HG03469 (cell line): ENCODE data around the gene SLAMF1.
"Not testable (repeated sequence)": the region's sequence is repeated elsewhere in the genome, so short reads cannot be mapped to it uniquely, and the experiment has no call there.

Experiments
- ATAC-seq: cut with Tn5 transposase; IDR thresholded peaks from one replicate; pipeline ENCODE4 v1.9.1; 2021; ENCODE audit warnings: mild to moderate bottlenecking, moderate library complexity, moderate number of reproducible peaks; ENCODE audit not compliant: unreplicated experiment

The SLAMF1 gene

GRCh38 chr1:160646711-160647328 is at the start of gene SLAMF1:
Gene SLAMF1 (minus strand): TSS chr1:160647044. CDS start chr1:160646945, 99 bp downstream.
- peak; percentile 49 for ATAC-seq

GRCh38 chr1:160692390-160692789 is 45.5 kb upstream of the SLAMF1 start:
- not testable (repeated sequence) for ATAC-seq

DNA sequence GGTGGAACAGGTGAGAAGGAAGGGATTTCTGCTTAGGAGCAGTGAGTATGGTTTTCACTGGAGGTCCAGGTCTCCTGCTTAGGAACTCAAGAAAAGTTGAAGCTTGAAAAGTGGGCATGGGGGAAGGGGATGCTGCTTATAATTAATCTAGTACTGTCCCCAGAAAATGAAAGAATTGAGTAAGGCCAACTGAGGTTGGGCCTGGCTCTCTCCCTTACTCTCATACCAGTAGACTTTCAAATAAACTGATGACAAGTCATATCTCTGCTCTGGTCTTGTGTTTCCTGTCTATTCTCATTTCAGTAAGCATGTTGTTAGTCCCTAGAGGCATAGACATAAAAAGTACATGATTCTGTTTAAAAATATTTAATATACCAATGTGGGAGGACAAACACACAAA is 38.4 kb upstream of the SLAMF1 start:
- no peak for ATAC-seq

GRCh38 chr1:160682983-160683865 is 36.4 kb upstream of the SLAMF1 start:
- no peak for ATAC-seq

DNA sequence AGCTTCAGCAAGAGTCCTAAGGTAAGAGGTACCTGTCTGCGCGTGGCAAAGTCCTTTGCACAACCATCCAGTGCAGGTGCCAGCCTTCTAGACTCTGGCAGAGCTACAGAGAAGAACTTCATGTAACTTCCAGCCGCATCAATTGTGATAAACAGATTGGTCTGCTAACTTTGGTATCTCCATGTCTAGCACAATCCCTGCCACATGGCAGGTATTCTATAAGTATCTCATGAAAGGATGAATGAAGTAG is 35.0 kb upstream of the SLAMF1 start:
- ATAC-seq = no peak

DNA sequence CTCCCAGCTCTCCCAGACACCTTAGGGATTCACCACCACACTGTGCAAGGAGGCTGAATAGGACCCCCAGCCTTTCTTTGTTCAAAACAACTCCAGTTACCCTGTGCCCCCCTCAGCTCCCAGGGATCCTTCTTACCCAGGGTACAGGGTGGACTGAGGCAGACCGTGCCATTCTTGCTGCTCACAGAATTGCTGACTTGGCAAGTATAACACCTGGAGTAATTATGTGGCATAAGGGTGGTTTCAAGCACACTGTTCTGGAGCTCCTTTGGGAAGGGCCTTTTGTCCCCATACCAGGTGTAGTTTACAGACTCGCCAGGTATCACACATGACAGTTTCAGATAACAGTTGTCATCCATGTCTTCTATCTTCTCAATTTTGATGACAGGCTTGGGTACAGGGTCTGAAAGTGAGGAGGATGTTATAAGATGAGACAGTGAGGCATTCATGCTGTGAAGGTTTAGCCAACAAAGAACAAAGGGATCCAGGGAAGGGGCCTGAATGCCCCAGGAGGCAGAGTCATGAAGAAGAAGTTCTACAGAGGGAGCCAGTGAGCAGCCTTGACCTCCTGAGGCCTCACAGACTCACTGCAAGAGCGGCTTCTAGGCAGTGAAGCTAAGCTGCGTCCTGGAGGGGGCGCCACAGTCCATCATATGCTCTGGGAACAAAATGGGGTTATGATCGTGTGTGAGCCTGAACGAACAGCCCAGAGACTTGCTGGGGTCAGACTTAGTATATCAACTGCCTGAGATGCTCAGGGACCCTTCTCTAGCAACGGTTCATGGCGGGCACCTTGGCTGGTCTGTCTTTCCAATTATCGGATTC is 34.4 kb upstream of the SLAMF1 start:
- no peak for ATAC-seq

- no peak for ATAC-seq
Observed at GRCh38 chr1:160680399-160680798, 33.6 kb upstream of the SLAMF1 start.

DNA sequence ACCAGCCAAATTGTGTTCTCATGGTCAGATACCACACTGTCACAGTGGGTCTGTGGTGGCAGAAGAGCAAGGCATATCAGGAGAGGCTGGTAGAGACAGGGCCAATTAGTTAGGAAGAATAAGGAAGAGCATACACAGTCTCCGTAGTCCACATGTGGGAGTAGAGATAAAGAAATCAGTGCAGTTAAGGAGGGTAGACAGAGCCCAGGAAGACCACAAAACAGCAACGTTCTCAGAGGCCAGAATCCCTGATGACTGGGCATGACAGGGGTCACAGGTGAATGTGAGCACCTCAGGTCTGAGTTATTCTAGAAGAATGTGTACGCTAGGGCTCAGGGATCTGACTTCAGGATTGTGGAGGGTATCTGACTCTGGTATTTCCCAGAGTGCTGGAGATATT is 33.0 kb upstream of the SLAMF1 start:
- no peak for ATAC-seq

- ATAC-seq = no peak
Observed at GRCh38 chr1:160676869-160677597, 30.2 kb upstream of the SLAMF1 start.

DNA sequence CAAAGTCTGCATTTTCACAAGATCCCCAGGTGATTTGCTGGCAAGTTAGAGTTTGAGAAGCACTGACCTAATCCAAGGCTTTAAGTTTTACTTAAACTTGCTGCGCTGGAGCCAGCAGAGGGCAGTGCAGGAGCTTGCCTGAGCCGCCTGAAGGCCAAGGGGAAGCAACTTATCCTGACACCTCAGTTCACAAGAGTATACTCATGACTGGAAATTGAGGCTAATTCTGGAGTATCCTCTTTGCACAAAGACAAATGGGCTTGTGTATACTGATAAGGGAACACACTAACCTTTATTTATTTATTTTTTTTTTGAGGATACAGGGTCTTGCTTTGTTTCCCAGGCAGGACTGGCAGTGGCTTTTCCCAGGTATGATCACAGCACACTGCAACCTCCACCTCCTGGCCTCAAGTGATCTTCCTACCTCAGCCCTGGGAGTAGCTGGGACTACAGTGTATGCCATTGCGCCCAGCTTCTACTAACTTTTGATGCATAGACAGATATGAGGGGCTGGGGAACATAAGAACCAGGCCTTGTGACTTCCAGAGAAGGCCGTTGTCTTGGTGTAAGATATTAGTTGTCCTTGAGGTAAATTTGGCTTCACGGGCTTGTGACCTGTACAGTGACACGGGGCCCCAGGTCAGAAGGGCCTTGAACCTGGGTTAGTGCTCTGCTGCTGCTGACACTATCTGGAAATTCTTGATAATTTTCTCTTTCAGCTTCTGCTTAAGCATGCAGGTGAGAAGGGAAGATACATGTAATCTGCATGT is 29.0 kb upstream of the SLAMF1 start:
- ATAC-seq = no peak

DNA sequence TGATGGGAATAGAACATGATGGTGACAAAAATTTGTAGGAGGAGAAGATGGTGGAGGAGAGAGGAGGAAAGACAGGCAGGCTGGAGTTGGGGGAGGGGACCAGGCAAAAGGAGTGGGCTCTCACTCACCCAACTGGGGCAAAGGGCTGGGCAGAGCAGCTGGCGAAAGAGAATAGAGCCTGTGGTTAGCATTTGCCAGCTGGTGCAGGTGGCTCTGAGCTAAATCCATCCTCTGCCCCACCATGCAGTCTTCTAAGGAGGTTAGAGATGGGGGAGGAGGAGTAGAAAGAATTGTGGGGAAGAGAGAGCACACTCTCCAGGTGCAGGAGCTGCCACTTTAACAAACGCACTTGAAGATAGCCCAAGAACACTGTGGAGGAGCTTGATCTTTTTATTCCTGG is 27.6 kb upstream of the SLAMF1 start:
- ATAC-seq = no peak

DNA sequence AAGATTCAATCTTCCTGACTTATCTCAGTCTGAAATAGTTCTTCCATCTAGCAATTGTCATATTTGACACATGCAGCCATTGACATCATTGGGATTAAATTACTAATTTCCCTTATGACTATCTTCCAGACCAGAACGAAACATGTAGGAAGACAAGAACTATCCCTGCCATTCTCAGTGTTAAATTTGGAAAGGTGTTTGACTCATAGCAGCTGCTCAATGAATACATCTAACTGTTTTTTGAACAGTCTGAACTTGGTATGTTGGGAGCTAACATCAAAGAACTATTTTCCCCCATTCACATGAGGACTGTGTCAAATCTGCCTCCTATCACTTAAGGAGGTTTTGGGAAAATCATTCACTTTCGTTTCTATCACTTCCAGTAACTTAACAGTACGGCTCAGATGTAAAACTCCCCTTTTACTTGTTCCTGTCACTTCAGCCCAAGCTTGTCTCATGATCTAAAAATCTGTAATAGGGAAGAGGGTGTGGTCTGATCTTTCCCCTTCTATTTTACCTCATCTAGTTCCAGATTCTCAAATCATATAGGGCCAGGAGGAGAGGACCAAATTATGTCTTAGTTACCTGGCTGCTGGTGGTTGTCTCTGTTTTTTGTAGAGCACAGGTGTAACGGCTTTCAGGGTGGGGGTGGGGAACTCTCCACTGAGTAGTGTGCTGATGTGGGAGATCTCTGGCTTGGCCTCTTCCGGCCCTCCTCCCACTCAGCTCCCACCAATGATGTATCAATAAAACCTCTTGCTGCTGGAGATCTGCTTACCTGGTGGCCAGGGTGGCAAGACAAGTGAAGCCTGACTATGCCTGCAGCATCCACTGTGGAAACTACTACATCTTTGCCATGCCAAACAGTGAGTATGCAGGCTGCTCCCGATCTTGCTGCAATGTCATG is 26.2 kb upstream of the SLAMF1 start:
- ATAC-seq = no peak

GRCh38 chr1:160671603-160672517 is 25.0 kb upstream of the SLAMF1 start:
- no peak for ATAC-seq

GRCh38 chr1:160670701-160671100 is 23.9 kb upstream of the SLAMF1 start:
- no peak for ATAC-seq

DNA sequence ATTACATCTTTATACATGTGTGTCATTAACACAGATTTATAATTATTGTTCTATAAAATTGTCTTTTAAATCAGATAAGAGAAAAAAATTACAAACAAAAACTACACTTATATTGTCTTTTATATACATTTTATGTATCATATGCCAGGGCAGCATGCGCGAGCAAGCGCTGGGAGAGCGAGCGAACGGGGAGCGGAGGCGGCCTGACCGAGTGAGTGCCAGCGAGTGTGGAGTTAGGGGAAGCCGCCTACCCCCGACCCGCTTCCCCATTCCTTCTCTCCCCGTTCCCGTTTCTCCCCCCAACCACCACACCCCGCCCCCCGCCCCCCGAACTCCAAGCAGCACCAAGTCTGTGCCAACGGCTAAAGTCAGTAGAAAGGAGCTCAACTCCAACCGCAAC is 23.0 kb upstream of the SLAMF1 start:
- ATAC-seq = no peak

DNA sequence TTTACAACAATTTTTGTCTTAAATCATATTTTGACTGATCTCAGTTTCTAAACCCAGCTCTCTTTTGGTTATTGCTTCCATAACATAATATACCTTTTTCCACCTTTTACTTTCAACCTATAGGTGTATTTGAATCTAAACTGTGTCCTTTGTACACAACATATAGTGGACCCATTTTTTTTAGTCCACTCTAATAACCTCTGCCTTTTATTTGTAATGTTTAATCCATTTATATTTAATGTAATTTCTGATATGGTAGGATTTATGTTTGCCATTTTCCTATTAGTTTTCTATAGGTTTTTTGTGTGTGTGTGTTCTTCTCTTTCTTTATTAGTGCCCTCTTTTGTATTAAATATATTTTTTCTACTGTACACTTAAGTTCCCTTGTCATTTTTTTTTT is 22.4 kb upstream of the SLAMF1 start:
- ATAC-seq = no peak

GRCh38 chr1:160667896-160668295 is 21.1 kb upstream of the SLAMF1 start:
- ATAC-seq = no peak

DNA sequence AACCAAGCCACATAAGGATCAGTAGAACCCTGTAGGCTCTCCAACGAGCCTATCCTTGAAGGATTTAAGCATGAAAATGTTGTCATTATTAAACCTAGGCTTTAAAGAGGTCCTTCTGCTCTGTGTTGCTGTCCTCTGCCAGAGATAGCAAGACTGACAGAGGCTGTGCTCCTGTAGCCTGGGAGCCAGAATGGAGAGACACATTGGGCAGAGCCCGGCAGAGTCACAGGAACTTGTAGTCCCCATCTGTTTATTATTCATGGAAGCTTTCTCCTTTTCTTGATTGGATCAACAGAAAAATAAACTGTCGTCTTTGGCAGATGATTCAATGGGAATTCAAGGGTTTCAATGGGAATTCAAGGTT is 19.2 kb upstream of the SLAMF1 start:
- ATAC-seq = no peak
